HG03139 (cell line): ENCODE results near the gene SRRM4.
"Not testable (repeated sequence)": the region's sequence is repeated elsewhere in the genome, so short reads cannot be mapped to it uniquely, and the experiment has no call there.

Source experiments
- ATAC-seq: cut with Tn5 transposase; IDR thresholded peaks from one replicate; pipeline ENCODE4 v1.9.1; 2021; ENCODE audit not compliant: unreplicated experiment

SRRM4 gene

GRCh38 chr12:119069147-119069642 is 87.9 kb downstream of the SRRM4 start:
- ATAC-seq = no peak

DNA sequence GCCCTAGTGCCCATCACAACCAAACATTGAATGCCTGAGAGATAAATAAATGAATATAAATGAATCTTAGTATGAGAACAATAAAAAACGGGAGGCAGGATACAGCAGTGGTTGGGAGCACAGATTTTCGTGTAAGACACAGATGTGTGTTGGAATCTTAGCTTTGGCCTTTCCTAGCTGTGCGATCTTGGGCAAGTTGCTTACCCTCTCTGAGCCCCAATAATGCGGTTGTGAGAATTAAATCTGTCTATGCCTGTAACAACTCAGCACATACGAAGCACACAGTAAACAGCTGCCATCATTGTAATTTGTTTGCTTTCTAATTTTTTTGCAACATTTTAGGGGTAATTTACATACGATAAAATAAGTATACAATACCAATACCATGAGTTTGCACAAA is 89.8 kb downstream of the SRRM4 start:
- ATAC-seq = no peak

GRCh38 chr12:119071638-119072231 is 90.4 kb downstream of the SRRM4 start:
- ATAC-seq = no peak

DNA sequence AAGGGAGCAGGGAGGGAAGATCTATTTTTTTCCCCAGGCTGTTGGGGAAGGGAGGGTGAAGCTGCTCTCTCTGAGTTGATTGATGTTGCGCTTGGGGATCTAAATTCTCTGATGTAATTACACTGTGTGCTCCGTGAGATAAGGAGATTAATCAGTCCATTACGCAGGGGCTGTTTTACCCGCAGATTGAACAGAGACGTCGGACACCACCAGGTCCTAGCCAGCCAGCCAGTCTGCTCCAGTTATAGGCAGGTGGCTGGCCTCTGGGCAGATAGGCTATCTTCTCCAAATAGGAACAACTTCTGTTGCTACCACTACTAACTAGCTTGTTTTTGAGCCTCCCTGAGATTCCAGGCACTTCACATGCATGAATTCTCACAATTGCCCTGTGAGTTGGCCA is 91.1 kb downstream of the SRRM4 start:
- no peak for ATAC-seq

GRCh38 chr12:119075222-119075787 is 94.0 kb downstream of the SRRM4 start:
- no peak for ATAC-seq

GRCh38 chr12:119075918-119076317 is 94.6 kb downstream of the SRRM4 start:
- no peak for ATAC-seq

GRCh38 chr12:119079530-119079929 is 98.2 kb downstream of the SRRM4 start:
- no peak for ATAC-seq

DNA sequence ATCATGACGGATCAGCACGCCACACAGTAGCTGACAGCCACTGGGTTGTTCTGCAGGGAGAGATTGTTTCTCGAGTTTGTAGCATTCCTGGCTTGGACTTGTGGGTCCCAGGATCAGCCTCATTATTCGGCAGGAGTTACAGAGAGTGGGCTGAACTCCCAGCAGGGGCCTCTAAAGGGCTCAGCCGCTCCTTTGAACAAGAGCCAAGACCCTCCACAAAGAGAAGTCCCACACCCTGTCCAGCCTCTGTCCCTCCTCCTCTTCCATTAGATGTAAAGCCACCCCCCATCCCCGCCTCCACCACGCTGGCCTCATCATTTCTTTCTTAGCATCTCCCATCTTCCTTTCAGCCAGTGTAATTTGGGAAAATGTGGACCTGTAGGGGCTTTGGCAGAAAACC is 100.7 kb downstream of the SRRM4 start:
- no peak for ATAC-seq

GRCh38 chr12:119082496-119082895 is 101.2 kb downstream of the SRRM4 start:
- no peak for ATAC-seq

GRCh38 chr12:119088685-119089379 is 107.5 kb downstream of the SRRM4 start:
- no peak for ATAC-seq

DNA sequence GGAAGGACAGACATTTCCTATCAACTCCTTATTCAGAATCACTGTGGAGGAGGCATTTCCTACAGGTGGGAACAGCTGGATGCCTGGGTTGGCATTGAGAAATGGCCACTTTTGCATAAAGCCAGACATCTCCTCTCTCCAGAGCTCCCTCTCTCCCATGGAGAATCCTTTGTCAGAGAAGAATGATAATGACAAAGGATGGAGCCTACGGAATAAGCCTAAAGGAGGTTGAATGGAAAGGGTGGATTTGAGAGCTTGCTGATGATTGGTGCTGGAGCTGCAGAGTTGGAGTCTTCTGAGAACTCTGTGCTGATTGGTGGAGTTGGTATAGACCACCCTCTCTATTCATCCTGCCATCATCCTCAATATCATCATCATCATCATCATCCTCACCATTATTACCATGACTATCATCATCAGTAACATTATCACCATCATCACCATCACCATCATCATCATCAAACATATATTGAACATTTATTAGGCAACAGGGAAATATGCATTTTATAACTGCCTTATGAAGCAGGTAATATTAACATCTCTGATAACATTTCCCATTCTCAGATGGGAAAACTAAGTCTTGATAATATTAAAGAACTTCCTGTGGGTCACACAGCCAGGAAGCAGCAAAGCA is 108.2 kb downstream of the SRRM4 start:
- no peak for ATAC-seq

GRCh38 chr12:119090276-119090675 is 108.9 kb downstream of the SRRM4 start:
- ATAC-seq = no peak

DNA sequence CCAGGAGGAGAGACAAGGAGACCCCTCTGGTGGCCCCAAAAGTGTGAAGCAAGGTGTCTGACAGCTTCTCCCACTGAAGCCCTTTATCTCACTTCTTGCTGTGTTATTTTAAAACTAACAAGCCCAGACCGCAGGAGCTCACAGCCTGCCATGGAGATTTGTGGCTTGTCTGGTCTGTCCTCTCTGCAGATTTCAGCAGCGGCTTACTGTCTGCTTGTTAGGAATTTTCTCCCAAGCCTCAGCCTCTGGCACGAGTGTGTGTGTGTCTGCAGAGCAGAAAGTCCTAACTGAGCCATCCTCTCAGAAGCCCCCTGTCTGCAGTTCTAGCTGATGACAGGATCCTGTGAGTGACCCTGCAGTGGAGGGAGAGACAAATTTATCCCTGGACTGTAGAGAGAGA is 109.5 kb downstream of the SRRM4 start:
- ATAC-seq = no peak

DNA sequence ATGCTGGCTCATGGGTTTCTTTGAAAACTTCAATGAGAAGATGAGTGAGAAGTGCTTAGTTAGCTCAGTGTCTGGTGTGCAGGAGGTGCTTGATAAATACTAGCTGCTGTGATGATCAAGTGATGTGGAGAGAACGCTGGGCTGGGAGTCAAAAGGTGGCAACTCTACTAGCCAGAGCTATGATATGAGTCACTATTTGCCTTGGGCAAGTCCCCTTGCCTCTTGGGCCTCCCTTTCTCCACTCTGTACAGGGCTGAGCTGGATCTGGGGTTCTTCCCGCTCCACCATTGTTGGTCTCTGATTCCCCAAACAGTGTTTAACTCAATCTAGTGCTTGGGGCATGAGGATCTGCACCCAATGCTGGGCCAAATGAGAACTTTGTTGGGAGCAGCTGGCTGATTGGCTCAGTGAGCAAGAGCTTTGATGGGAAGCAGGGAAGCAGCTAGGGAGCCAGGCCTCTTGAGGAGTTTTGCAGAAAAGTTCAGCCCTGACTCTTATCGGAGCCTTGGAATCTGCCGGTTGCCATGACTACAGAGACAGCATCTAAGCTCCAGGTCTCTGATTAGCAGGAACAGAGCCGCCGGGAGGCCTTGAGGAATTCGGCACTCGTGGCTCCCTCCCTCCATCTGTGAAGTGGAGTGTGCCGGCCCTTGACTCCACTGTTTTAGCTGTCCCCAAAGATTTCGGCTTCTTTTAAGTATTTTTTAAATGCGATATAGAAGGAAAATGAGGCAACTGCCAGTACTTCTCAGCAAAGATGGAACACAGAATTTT is 115.3 kb downstream of the SRRM4 start:
- no peak for ATAC-seq

GRCh38 chr12:119100933-119101332 is 119.6 kb downstream of the SRRM4 start:
- no peak for ATAC-seq

DNA sequence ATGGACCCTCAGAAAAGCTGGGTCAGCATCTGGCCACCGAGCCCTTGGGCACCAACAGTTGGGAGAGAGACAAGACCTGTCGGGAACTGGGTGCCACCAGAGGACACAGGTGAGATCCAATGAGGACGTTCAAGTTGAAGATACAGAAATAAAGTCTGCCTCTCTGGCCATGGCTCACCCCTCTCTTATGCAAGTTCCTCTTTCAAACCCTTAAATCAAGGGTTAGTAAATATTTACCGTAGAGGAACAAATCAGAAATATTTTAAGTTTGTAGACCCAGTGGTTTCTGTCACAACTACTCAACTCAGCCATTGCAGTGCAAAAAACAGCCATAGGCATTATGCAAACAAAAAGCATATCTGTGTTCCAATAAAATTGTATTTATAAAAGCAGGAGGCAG is 120.9 kb downstream of the SRRM4 start:
- ATAC-seq = no peak

- ATAC-seq = no peak
Observed at GRCh38 chr12:119102714-119103113, 121.4 kb downstream of the SRRM4 start.

DNA sequence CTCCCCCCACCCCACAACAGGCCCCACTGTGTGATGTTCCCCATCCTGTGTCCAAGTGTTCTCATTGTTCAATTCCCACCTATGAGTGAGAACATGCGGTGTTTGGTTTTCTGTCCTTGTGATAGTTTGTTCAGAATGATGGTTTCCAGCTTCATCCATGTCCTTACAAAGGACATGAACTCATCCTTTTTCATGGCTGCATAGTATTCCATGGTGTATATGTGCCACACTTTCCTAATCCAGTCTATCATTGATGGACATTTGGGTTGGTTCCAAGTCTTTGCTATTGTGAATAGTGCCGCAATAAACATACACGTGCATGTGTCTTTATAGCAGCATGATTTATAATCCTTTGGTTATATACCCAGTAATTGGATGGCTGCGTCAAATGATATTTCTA is 123.6 kb downstream of the SRRM4 start:
- ATAC-seq = not testable (repeated sequence)

GRCh38 chr12:119113496-119113986 is 132.2 kb downstream of the SRRM4 start:
- ATAC-seq = no peak

- ATAC-seq = no peak
Observed at GRCh38 chr12:119114294-119114693, 133.0 kb downstream of the SRRM4 start.

GRCh38 chr12:119115296-119115905 is 134.1 kb downstream of the SRRM4 start:
- ATAC-seq = no peak
